NCI-H2081 treated with DMSO at 0.1 percent for 48 hours (cell line): Measurements from ENCODE around the gene SMAD6.

Source experiments
- DNase-seq: peaks from one replicate; lab custom pipeline; 2025; lab: John Stamatoyannopoulos, UW

Gene SMAD6

GRCh38 chr15:66775127-66776105 is 73.4 kb downstream of the SMAD6 start:
- DNase-seq = no peak

- no peak for DNase-seq
Observed at GRCh38 chr15:66777054-66777453, 75.0 kb downstream of the SMAD6 start.

- DNase-seq = no peak
Observed at GRCh38 chr15:66777596-66778313, 75.7 kb downstream of the SMAD6 start.

GRCh38 chr15:66778314-66778665 is 76.3 kb downstream of the SMAD6 start:
- DNase-seq = no peak

- DNase-seq = no peak
Observed at GRCh38 chr15:66778716-66779115, 76.7 kb downstream of the SMAD6 start.

GRCh38 chr15:66779331-66780009 is 77.4 kb downstream of the SMAD6 start:
- DNase-seq = no peak

- DNase-seq = no peak
Observed at GRCh38 chr15:66780172-66780972, 78.3 kb downstream of the SMAD6 start.

- DNase-seq = no peak
Observed at GRCh38 chr15:66780973-66781718, 79.1 kb downstream of the SMAD6 start.

GRCh38 chr15:66782785-66783184 is 80.7 kb downstream of the SMAD6 start:
- DNase-seq = no peak

- no peak for DNase-seq
Observed at GRCh38 chr15:66783314-66783713, 81.3 kb downstream of the SMAD6 start.

- no peak for DNase-seq
Observed at GRCh38 chr15:66783725-66784124, 81.7 kb downstream of the SMAD6 start.

- no peak for DNase-seq
Observed at GRCh38 chr15:66784174-66784573, 82.1 kb downstream of the SMAD6 start.

GRCh38 chr15:66785637-66786036 is 83.6 kb downstream of the SMAD6 start:
- no peak for DNase-seq

GRCh38 chr15:66786222-66786621 is 84.2 kb downstream of the SMAD6 start:
- no peak for DNase-seq

GRCh38 chr15:66786708-66787488 is 84.9 kb downstream of the SMAD6 start:
- DNase-seq = no peak

GRCh38 chr15:66787489-66787871 is 85.4 kb downstream of the SMAD6 start:
- DNase-seq = no peak

GRCh38 chr15:66788024-66788423 is 86.0 kb downstream of the SMAD6 start:
- no peak for DNase-seq

- no peak for DNase-seq
Observed at GRCh38 chr15:66789029-66790025, 87.3 kb downstream of the SMAD6 start.

GRCh38 chr15:66795851-66796250 is 93.8 kb downstream of the SMAD6 start:
- DNase-seq = no peak
